ENCODE results near the gene HDAC1.

Gene HDAC1

DNA sequence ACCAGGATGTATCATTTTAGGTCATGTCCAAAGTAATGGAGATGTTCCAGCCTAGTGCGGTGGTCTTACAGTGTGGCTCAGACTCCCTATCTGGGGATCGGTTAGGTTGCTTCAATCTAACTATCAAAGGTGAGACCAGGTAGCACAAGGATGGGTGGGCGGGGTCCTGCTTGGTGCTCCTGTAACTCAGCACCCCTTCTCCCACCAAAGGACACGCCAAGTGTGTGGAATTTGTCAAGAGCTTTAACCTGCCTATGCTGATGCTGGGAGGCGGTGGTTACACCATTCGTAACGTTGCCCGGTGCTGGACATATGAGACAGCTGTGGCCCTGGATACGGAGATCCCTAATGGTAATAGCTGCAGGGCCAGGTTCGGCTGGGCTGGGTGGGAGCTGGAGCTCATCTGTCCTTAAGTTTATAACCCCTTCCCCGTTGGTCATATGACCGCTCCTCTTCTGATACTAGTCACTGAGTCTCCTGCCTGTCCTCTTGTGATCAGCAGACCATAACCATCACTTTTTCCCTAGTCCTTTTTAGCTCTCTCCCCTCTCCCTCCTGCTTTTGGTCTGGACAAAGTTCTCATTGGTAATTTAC lies 38.8 kb downstream of the HDAC1 start:
- no peak for DNase-seq

DNA sequence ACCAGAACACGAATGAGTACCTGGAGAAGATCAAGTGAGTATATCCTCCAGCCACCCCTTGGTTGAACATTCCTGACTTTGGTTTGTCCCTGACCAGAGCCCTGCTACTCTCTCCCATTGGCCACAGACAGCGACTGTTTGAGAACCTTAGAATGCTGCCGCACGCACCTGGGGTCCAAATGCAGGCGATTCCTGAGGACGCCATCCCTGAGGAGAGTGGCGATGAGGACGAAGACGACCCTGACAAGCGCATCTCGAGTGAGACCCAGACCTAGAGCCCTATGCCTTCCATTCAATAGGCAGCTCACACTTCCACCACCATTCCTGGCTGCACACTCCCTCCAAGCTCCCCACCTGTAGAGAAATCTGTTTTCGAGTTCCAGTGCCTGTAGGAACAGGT lies 39.7 kb downstream of the HDAC1 start:
- no peak for DNase-seq

DNA sequence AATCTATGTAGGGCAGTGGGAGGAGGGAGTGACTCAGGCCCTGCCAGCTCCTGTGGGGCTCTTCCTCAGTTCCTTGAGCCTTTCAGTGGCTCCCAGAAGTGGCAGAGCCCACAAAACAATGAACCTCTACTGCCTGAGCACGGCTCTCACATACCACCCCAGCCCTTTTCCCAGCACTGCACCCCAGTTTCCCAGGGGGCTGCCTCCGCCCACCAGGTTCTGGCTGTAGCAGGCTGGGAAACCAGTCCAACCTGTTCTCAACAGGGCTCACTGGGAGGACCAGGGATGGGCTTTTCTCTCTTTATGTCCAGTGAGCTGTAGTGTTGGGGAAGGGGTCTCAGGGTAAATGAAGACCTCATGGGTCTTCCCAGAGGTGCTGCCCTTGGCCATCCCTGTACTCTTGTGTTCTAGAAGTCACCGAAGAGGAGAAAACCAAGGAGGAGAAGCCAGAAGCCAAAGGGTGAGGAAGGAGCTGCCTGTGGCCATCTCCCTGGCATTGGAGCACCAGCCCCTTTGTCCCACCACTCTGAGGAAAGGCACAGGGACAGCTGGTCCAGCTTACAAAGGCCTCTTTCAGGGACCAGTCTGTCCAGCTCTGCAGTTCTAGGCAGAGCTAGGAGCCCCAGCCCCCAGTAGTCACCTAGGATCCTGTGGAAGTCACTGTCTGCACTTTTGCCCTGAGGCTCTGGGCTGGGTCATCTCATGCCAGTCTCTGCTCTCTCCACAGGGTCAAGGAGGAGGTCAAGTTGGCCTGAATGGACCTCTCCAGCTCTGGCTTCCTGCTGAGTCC lies 40.6 kb downstream of the HDAC1 start:
- DNase-seq = no peak

DNA sequence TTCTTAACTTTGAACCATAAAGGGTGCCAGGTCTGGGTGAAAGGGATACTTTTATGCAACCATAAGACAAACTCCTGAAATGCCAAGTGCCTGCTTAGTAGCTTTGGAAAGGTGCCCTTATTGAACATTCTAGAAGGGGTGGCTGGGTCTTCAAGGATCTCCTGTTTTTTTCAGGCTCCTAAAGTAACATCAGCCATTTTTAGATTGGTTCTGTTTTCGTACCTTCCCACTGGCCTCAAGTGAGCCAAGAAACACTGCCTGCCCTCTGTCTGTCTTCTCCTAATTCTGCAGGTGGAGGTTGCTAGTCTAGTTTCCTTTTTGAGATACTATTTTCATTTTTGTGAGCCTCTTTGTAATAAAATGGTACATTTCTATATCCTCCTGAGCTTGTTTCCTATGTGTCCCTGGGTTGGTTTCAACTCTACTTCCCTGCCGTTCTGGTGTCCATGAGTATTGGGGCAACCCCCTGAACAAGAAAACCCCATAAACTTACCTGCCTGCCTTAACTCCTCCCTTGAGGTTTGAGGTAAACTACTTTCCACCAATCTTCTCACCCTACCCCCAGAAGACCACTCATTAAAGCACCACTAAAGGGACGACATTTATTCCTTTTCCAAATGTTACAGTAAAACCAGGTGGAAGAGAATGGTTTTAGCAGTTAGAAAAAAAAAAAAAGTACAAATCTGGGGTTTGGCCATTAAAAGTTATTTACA lies 41.5 kb downstream of the HDAC1 start:
- DNase-seq = no peak

DNA sequence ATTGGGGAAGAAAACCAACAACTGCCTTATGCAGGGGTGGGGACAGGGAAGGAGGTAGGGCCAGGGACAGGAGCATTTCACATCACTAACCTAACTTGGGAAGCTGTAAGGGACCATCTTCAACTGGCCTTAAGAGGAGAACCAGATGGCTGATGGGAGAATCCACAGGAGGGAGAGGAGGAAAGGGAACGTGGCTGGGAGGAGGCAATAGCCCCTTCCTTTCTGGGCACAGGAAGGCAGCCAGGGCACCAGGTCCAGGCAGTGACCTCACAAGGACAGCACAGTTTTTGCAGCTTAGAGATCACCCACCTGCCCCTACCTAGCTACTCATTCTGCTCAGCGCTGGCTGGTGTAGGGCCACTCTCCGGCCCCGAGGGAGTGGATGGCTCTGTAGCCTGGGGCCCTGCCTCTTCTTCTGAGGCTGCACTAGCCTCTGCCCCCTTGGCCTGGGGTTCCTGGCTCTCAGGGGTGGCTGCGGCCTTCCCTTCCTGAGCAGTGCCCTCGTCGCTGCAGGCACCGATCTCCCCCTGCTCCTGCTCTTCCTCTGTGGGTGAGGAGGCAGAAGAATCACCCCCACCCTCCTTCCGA lies 42.5 kb downstream of the HDAC1 start:
- no peak for DNase-seq

DNA sequence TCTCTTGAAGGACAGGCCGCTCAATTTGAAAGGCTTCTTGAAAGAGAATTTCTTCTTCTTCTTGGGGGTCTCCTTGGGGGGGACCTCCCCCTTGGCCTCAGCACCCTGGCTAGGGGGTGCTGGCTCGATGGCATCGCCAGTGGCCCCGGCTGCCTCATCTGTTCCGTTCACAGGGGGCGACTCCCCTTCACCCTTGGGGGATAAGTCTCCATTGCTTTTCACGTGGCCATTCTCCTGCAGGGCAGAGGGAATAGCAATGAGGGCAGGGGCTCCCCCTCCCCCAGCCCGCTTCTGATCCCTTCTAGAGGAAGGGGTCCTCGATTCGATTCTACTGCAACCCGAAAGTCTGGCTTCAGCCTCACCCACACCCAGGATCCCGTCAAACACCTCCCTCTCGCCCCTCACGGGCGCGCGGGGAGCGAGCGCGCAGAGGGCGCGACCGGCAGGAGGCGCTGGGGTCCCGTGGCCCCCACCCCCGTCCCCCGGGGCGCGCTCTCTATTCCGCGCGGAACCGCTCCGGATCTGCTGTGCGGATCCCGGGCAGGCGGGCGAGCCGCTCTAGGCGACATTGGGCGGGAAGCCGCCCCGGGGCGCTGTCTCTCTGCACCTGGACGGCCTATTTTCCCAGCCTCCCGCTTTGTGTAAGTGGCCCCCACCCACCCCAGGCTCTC lies 43.1 kb downstream of the HDAC1 start:
- peak; percentile 71 for DNase-seq

DNA sequence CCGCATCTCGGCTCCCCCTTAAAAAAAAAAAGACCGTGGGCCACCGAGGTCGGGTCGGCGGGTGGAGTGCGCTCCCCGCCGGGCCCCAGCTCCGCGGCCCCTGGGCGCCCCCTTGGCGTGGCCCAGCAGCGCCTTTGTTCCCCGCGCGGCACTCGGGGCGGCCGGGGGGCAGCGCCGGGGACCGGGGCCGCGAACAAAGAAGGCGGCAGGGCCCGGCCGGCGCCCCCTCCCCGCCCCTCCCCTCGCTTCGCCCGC lies 43.6 kb downstream of the HDAC1 start:
- no peak for DNase-seq

DNA sequence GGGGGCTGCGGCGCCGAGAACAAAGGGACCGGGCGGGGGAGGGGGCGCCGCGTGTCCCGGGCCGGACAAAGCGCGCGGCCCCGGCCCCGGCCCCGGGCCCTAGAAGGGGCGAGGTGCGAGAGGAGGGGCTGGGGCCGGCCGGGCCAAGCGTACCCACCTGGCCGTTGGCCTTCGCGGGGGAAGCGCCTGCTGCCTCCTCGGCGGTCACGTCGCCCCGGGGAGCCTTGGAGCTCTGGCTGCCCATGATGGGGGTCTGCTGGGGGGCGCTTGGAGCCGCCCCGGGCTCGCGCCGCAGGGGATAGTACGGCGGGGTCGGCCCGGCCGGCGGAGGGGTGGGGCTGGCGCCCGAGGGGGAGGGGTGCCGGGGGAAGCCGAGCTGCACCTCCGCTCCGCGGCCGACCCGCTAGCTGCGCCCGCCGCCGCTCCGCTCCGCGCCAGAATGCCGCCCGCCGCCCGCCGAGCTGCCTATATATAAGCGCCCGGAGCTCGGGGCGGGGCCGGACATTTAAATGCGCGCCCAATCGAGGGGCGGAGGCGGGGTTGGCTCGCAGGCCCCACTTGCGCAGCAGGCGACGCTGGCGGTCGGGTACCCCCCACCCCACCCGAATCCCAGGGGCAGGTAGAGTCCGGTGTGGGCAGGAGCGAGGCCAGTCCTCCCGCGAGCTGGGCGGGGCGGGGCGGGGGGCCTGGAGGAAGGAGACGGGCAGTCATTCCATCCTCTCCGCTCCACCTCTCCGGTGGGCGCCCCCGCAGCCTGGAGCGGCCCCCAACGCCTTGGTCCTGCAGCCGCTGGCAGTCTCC lies 44.1 kb downstream of the HDAC1 start, which contains the start of gene MARCKSL1:
TSS of gene MARCKSL1 (minus strand) at position 444 of the 801 bp plus-strand sequence. CDS start at position 244, 200 bp downstream.
- DNase-seq = peak; percentile 89

DNA sequence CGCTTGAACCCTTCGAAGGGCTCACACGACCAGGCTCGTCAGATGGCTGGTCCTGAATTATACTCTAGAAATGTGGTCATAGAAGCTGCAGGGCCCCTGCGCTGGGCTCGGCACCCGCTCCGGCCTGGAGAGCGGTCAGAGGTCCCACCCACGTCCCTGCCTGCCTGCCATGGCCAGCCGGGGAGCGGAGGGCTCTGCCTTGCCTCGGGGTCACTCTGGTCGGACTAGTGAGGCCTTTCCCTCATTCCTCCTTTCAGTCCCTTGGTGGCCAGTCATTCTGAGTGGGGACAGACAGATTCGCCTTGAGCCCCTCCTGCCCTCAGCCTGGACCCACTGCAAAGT lies 44.7 kb downstream of the HDAC1 start:
- no peak for DNase-seq

DNA sequence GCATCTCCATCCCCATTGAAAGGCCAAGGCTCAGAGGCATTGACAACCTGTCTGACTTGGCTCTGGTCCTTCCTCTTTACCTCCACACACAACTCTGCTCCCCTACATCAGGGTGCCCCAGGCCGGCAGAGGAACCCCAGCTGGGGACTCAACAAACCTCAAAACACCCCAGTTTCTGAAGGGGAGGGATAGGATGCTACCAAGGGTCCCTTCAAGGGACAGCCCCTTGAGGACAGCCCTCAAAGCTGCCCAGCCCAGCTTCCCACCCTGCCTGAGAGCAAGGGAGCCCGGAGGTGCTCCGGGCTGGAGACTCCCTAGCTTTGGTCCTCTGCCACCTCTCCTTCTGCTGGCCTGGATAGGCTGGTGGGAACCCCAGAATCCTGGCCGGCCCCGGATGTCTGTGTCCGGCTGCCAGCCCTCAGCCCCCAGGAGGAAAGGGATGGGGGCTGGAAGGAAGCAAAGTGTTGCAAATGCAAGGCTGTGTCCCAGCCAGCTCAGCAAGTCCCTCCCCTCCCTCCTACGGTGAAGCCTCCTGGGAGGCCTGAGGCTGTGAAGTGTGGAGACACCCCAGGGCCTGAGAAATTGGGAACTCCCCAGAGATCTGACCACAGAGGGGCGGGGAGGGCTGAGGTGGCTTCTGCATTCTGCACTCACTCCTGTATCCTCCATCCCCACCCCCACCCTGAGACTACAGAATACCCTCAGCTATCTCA lies 45.2 kb downstream of the HDAC1 start:
- peak; percentile 45 for DNase-seq

DNA sequence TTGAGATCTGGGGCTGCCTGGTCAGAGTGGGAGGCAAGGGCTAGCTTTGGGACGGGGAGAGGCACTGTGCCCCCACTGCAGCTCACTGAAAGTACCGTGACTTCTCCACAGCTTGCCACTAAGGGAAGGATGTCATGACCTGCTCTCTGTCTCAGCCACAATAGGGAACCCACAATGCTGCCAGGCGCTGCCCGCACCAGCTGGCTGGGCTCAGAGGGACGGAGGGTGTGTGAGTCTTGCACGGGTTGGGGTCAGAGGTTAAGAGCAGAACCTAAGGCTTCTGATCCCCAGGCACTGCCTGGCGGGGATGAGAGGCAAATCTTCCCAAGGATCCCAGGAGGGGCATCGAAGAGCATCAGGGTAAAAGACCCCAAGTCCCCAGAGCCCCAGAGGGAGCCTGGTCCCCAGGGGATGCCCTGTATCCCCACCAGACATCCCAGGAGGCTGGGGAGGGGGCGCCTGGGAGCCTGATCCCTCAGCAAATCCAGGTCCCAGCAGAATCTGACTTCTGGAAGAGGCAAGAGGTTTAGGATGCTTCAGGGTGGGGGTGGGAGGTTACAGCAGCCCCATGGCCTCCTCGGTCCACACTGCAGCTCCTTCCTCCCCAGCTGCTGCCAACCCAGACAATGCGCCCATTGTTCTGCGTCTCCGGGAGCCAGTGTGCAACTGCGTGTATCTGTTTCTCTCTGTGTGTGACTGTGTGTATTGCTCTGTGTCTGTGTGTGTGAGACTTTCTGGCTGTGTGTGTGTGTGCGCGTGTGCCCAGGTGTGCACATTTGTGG lies 46.2 kb downstream of the HDAC1 start:
- DNase-seq = no peak

DNA sequence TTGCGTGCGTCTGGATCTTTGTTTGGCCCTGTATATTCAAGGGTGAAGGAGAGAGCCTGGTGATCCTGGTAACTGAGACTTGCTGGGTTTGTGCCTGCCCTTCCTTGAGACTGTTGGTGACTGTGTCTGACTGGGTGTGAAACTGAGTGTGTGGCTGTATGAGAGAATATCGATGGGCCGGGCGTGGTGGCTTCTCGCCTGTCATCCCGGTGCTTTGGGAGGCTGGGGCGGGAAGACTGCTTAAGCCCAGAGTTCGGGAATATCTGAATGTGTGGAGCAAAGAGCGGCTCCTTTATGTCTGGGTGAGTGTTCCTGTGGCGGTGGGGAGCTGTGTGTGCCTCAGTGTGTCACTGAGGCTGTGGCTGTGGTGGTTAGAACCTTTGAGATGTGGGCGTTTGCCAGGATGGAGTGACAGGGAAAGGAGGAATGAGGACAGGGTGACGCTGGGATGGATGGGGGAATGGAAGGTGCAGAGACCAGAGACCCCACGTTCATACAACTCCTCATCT lies 46.8 kb downstream of the HDAC1 start:
- no peak for DNase-seq

DNA sequence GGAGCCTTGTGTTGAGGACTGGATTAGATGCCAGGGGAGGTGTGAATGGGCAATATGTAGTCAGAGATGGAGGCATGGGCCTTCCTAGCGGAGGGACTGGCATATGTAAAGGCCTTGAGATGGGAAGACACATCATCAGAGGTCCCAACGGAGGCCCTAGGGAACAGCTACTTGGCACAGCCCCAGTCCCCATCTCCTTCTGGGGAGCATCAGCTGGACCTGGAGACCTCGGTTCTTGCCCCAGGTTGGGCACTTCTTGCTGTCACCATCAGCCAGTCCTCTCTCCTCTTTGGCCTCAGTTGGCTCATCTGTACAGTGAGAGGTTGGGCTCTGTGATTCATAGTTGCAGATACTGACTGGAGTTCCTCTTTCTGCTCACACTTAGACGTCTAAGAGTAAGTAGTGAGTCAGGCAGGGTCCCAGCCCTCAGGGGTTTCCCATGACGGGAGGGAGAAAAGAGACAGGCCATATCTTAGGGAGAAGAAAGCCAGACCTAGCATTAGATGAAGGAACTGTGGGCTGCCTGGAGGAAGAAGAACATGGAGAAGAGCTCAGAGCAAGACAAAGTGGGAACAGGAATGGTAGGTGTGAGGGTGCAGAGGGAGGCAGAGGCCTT lies 47.6 kb downstream of the HDAC1 start:
- DNase-seq = no peak

DNA sequence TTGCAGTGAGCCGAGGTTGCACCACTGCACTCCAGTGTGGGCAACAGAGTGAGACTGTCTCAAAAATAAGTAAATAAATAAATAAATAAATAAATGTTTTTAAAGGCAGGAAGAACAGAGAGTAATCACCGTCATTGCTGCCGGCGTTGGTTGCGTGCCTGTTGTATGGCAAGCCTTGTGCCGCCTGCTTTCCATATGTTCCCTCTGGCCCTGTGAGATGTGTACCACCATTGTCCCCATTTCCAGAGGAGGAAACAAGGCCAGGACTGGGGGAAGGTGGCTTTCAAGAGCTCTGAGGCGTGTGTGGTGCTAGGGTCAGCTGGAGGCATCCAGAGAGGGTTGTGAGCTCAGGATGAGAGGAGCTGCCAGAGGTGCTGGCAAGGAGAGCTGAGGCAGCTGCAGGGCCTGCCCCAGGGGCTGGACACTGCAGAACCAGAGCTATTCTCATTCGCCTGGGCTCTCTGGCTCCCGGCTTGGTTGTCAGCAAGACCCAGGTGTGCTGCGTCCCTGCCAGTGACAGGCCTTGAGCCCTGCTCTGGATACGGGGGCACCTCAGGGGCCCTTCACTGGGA lies 49.4 kb downstream of the HDAC1 start:
- no peak for DNase-seq

DNA sequence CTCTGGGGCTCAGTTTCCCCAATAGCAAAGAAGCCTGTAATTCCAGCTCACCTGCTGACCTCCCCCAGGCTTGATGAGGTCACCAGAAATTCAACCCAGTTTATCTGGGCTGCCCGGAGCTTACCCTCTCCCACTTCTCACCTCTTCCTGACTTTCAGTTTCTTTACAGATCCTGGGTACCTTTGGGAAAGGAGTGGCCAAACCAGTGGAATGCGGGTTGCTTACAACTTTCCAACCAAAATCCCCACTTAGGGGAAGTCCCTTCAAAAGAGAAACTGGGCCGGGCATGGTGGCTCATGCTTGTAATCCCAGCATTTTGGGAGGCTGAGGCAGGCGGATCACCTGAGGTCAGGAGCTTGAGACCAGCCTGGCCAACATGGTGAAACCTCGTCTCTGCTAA lies 50.1 kb downstream of the HDAC1 start:
- DNase-seq = no peak

DNA sequence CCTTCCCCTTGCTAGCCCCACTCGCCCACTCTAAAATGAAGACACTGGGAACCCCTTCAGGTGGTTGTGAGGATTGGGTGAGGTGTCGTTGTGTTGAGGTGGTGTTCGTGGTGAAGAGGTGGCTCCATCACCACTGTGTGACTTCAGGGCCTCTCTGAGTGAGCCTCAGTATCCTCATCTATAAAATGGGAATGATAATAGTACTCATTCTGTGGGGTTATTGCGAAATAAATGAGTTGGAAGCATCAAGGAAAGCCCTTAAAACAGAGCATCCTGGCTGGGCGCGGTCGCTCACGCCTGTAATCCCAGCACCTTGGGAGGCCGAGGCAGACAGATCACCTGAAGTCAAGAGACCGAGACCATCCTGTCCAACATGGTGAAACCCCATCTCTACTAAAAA lies 50.8 kb downstream of the HDAC1 start:
- no peak for DNase-seq

DNA sequence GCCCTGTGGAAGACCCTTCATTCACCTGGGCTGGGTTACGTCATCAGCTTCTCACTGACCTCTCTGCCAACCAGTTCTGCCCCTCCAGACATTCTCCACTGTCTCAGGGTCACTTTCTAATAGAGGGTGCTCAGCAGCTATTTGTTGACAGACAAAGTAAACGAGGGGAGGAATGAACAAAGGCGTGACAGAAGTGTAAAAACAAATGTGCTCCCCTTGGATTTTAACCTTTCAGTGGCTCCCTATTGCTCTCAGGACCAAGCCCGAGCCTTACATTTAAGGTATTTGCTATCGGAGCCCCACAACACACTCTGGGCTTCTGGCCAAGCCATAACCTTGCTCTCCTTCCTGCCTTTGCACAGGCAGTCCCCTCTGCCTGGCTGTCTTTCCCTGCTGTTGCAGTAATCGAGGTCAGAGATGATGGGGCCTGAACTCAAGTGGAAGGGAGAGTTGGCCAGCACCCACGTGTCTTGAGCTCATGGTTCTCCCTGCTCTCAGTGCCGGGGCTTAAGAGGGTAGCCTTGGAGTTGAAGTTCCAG lies 53.5 kb downstream of the HDAC1 start:
- no peak for DNase-seq

DNA sequence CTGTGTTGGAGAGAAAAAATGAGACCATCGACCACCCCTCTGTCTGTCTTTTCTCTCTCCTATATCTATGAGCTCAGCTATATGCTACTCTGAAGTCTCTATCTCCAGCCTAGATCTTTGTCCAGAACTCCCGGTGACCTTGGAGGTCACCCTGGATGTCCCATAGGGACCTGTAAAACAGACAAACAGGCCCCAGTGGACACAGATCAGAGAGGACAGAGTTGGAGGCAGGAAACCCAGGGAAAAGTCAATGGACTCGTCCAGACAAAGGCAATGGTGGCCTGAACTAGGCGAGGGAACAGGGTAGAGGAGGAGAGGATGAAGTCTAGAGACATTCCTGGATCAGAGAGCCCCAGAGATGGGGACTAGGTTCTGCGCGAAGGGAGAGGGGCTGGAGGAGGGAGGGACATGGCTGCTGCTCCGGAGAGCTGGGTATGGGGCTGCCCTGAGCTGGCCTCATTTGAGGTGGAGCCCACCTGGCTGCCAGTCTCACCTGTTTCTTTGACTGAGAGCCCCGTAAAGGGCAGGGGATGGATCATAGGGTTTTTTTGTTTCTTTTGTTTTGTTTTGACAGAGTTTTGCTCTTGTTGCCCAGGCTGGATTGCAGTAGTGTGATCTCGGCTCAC lies 54.8 kb downstream of the HDAC1 start:
- no peak for DNase-seq

DNA sequence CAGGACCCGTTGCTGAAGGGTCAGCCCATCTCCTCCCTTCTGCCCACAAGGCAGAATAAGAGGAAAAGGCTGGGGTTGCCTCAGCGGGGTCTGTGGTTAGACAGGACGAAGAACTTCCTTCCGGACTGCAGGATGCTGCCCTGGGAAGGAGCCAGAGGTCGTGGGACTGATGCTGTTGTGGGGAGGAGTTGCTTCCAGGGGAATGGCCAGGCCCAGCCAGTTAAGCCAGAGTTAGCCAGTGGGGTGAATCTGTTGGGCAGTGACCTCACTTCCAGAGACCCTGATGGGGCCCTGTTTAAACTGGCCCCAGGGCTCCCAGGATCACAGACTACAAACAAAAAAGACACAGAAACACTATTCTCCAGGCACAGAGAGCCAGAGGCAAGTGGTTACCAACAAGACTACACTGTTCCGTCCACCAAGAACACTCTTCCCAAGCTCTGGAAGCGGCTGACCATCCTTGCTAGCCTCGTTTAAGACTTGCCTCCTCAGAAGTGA lies 57.4 kb downstream of the HDAC1 start:
- no peak for DNase-seq
